ENCODE results near the gene NFX1.

Gene NFX1

GRCh38 chr9:33267151-33267767 lies 23.1 kb upstream of the NFX1 start:
- DNase-seq, result no peak

DNA sequence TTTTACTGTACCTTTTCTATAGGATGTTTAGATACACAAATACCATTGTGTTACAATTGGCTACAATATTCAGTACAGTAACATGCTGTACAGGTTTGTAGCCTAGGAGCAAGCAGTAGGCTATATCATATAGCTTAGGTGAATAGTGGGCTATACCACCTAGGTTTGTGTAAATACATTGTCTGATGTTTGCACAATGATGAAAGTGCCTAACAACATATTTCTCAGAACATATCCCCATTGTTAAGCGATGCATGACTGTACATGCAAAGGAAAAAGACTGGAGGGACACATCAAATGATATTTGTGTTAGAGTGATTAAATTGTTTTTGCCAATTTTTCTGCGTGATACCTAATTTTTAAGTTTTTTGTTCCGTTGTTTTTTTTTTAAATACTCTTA lies 20.2 kb upstream of the NFX1 start:
- DNase-seq, result no peak

- DNase-seq, result no peak
Measured at GRCh38 chr9:33272061-33272460, 18.3 kb upstream of the NFX1 start.

- no peak for DNase-seq
Measured at GRCh38 chr9:33273266-33273971, 16.9 kb upstream of the NFX1 start.

- DNase-seq, result no peak
Measured at GRCh38 chr9:33273972-33274328, 16.4 kb upstream of the NFX1 start.

- DNase-seq, result no peak
Measured at GRCh38 chr9:33277484-33277883, 12.8 kb upstream of the NFX1 start.

DNA sequence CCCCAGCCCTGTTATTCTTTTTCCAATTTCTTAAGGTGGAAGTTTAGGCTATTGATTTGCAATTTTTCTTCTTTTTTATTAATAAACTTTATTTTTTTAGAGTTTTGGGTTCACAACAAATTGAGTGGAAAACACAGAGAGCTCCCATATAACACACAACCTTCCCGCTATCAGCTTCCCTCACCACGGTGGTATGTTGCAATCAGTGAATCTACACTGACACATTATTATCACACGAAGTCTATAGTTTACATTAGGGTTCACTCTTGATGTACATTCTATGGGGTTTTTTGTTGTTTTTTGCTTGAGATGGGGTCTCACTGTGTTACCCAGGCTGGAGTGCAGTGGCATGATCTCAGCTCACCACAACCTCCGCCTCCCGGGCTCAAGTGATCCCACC lies 4.8 kb upstream of the NFX1 start:
- DNase-seq, result no peak

DNA sequence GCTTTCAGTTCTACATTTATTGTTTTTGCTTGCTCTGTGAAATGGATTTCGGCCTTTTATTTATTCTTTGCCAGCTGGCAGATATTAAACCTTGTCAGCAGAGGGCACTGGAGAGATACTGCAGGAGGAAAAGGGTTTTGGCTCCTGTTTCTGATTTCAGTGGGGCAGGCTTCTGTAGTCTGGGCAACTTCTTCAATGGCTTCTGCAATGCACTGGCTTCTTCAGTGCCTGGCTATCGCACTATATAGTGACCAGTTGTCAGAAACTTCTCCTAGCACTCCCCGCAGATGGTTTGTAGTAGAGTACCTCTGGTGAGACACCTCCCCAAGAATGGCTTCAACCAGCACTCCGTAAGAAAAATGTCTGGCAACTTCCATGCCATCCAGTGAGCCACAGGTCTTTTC lies 3.2 kb upstream of the NFX1 start:
- peak; percentile 44 for DNase-seq

DNA sequence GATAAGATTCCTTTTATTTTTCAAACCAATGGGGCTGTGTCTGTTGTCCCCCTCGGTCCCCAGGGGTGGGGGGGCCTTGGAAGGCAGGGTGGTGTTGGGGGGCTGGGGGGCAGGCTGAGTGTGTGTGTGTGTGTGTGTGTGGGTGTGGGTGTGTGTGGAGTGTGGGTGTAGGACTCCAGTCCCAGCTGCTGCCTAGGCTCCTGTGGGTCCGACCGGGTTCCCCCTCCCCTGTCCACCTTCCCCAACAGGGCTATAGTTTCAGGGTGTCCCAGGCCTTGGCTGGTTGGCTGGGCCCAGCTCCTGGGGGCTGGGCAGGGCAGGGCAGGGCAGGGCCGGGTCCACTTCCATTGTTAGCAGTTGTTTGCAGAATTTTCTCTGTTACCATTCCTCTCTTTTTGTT lies 2.1 kb upstream of the NFX1 start:
- peak; percentile 21 for DNase-seq

GRCh38 chr9:33288828-33289483 lies 1.4 kb upstream of the NFX1 start:
- peak; percentile 35 for DNase-seq

DNA sequence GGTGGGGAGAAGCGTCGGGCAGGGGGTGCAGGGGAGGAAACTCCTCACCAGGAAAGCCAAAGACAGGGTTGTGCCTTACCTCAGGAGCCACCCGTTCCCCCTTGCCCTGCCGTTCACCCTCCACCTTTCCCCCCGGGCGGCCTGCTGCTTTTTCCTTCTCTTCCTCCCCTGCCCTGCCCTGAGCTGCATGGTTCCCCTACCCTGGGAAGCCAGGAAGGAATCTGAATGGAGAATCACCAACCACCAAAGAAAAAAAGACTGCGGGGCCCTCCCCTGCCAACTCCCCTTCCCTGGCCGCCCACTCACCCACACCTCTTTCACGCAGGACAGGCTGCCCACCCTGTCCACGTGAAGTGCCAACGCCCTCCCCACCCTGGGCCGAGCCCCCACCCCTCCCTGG lies 820 bp upstream of the NFX1 start:
- peak; percentile 52 for DNase-seq

- no peak for DNase-seq
Measured at GRCh38 chr9:33289936-33290246, 425 bp upstream of the NFX1 start.

DNA sequence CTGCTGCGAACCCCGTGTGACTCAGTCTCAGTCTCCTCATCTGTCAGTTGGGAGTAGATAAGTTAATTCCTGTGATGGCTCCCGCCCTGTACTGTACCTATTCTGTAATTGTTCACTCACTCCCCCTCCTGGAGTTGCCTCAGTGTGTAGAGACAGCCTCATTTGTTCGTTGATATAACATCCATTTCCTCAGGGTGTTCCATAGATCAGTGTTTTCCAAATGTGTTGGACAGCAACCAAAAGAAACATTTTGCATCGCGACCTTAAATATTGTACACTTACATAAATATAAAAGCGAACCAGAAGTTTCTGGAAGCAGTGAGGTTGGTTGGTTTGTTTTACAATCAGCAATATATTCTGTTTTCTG lies 698 bp downstream of the NFX1 start:
- no peak for DNase-seq

DNA sequence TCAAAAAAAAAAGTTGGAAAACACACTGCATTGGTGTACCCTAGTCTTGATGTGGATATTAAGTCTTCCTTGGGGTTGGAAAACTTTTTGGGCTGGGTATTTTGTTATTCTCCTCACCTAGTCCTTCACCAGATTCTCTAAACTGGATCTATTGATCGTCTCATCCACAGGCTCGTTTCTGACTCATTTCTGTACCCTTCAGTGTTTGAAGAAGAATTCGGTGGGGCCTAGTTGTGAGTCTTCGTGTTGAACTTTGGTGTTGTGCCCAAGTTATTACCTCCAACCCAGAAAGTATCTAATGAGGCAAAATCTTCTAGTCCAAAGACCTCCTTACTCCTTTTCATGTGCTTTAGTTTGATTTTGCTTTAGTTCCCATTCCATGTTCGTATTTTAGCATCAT lies 1.6 kb downstream of the NFX1 start:
- DNase-seq, result no peak

GRCh38 chr9:33293782-33294181 lies 3.5 kb downstream of the NFX1 start:
- no peak for DNase-seq

- DNase-seq, result no peak
Measured at GRCh38 chr9:33294670-33295432, 4.5 kb downstream of the NFX1 start.

- DNase-seq, result no peak
Measured at GRCh38 chr9:33295571-33295970, 5.3 kb downstream of the NFX1 start.

- peak; percentile 66 for DNase-seq
Measured at GRCh38 chr9:33297432-33297831, 7.1 kb downstream of the NFX1 start.

GRCh38 chr9:33300546-33300945 lies 10.2 kb downstream of the NFX1 start:
- no peak for DNase-seq

DNA sequence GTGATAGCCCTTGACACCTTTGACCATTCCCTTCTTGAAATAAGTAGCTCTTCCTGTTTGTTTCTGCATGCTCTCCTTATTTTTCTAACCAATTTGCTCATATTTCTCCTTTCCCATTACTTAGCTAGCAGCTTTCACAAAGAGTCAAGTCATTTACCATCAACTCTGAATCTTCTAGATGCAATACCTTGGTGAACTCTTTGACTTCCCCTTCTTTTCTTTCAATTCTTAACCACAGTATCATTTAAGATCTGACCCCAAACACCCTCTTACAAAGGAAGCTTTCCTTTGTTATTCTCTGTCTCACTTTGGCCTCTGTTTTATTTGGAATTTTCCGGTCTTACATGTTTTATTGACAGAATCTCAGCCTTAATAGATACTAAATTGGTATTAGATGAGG lies 14.0 kb downstream of the NFX1 start:
- no peak for DNase-seq

DNA sequence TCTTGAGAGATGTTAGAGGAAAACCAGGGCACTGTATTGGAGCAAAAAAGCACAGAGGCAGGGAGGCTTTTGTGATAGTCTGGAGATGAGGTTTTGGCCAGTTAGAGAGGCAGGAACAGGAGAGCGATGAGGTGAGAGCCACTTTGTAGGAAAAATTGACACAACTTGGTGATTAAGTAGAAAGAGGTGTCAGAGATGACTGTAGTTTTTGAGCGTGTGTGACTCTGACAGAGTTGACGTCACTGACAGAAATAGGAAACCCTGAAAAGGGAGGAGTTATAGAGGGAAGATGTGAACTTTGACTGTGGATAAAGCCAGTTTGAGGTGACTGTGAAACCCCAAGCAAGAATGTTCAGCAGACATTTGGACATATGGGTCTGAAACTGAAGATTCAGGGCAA lies 15.7 kb downstream of the NFX1 start:
- no peak for DNase-seq

DNA sequence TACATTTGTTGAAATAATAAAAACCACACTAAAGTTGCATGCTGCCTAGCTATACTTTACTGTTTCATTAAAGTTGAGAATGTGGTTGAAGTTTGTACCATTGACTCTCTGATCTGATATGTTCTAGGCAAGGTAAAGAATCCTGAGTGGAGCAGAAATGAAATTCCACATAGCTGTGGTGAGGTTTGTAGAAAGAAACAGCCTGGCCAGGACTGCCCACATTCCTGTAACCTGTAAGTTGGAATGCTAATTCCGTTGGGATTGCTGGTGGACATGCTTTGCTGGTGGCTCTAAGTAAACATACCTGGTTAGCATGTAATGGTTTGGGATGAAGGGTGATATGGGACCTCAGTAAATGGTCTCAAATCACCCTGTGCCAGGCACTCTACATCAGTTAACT lies 16.8 kb downstream of the NFX1 start:
- DNase-seq, result no peak

- DNase-seq, result no peak
Measured at GRCh38 chr9:33309903-33310302, 19.6 kb downstream of the NFX1 start.

DNA sequence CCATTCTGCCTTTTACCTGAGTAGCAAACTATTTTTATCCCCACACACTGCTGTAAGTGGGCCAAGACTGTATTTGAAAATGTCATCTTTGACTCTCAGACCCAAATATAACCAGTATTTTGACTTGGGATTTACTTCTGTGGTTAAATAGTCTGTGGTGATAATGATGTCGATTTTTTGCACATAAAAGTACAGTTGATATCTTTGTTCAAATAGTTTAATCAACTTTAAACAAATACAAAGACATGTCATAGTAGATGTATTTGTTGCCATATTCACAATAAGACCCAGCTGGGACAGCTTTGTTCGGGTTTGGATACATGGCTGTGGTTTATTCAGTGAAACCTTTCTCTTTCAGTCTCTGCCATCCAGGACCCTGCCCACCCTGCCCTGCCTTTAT lies 20.4 kb downstream of the NFX1 start:
- no peak for DNase-seq

All from femur (tissue), 1 donor.